Stimulated activated CD8-positive, alpha-beta memory T cell treated with anti-CD3 and anti-CD28 coated beads, Interleukin-2, amount 100 ng/mL, for 1 hour (primary cell): ENCODE measurements around the gene KIAA1755.

Source experiments
- DNase-seq, 2 donors: peaks; one replicate each; pipeline ENCODE4 v3.0.0-alpha.2; 2020; ENCODE audit warnings: low read depth in 2 of 2

The KIAA1755 gene

GRCh38 chr20:38180781-38181180 is 79.8 kb downstream of the KIAA1755 start:
- DNase-seq: no peak

GRCh38 chr20:38179846-38180245 is 80.7 kb downstream of the KIAA1755 start:
- DNase-seq: no peak

- no peak for DNase-seq
Measured at GRCh38 chr20:38178581-38178980, 82.0 kb downstream of the KIAA1755 start.

GRCh38 chr20:38178065-38178491 is 82.5 kb downstream of the KIAA1755 start:
- no peak for DNase-seq

- DNase-seq: no peak
Measured at GRCh38 chr20:38177201-38177600, 83.3 kb downstream of the KIAA1755 start.

GRCh38 chr20:38175304-38176180 is 85.0 kb downstream of the KIAA1755 start:
- DNase-seq: no peak

- no peak for DNase-seq
Measured at GRCh38 chr20:38173237-38174156, 87.0 kb downstream of the KIAA1755 start.

- no peak for DNase-seq
Measured at GRCh38 chr20:38172408-38172807, 88.1 kb downstream of the KIAA1755 start.

- no peak for DNase-seq
Measured at GRCh38 chr20:38171675-38172043, 88.9 kb downstream of the KIAA1755 start.

- DNase-seq: no peak
Measured at GRCh38 chr20:38170826-38171674, 89.5 kb downstream of the KIAA1755 start.

- no peak for DNase-seq
Measured at GRCh38 chr20:38170219-38170825, 90.2 kb downstream of the KIAA1755 start.

GRCh38 chr20:38169636-38170193 is 90.8 kb downstream of the KIAA1755 start:
- DNase-seq: no peak

- no peak for DNase-seq
Measured at GRCh38 chr20:38168791-38169589, 91.5 kb downstream of the KIAA1755 start.

- no peak for DNase-seq
Measured at GRCh38 chr20:38167851-38168760, 92.4 kb downstream of the KIAA1755 start.

- DNase-seq: no peak
Measured at GRCh38 chr20:38167328-38167850, 93.1 kb downstream of the KIAA1755 start.

- no peak for DNase-seq
Measured at GRCh38 chr20:38166703-38167233, 93.8 kb downstream of the KIAA1755 start.

GRCh38 chr20:38165966-38166702 is 94.4 kb downstream of the KIAA1755 start:
- no peak for DNase-seq
